ENCODE results near the gene ZBTB16.

ZBTB16 gene

GRCh38 chr11:114243461-114244372, 184.2 kb downstream of the ZBTB16 start:
- no peak for DNase-seq (ENCODE audit: low read depth, low spot score)

GRCh38 chr11:114244726-114245394, 185.3 kb downstream of the ZBTB16 start:
- no peak for DNase-seq (ENCODE audit: low read depth, low spot score)

GRCh38 chr11:114246321-114247069, 187.0 kb downstream of the ZBTB16 start:
- no peak for DNase-seq (ENCODE audit: low read depth, low spot score)

GRCh38 chr11:114247070-114247789, 187.7 kb downstream of the ZBTB16 start:
- no peak for DNase-seq (ENCODE audit: low read depth, low spot score)

- DNase-seq (ENCODE audit: low read depth, low spot score): no peak
Observed at GRCh38 chr11:114250180-114250579, 190.7 kb downstream of the ZBTB16 start.

GRCh38 chr11:114250993-114251814, 191.7 kb downstream of the ZBTB16 start:
- no peak for DNase-seq (ENCODE audit: low read depth, low spot score)

- DNase-seq (ENCODE audit: low read depth, low spot score): no peak
Observed at GRCh38 chr11:114251815-114252337, 192.4 kb downstream of the ZBTB16 start.

- DNase-seq (ENCODE audit: low read depth, low spot score): no peak
Observed at GRCh38 chr11:114252767-114253166, 193.3 kb downstream of the ZBTB16 start.

GRCh38 chr11:114253771-114254170, 194.3 kb downstream of the ZBTB16 start:
- DNase-seq (ENCODE audit: low read depth, low spot score): no peak

- DNase-seq (ENCODE audit: low read depth, low spot score): no peak
Observed at GRCh38 chr11:114254571-114255146, 195.1 kb downstream of the ZBTB16 start.

GRCh38 chr11:114255289-114255688, 195.8 kb downstream of the ZBTB16 start:
- no peak for DNase-seq (ENCODE audit: low read depth, low spot score)

- no peak for DNase-seq (ENCODE audit: low read depth, low spot score)
Observed at GRCh38 chr11:114256176-114256966, 196.9 kb downstream of the ZBTB16 start.

- DNase-seq (ENCODE audit: low read depth, low spot score): no peak
Observed at GRCh38 chr11:114256967-114257286, 197.4 kb downstream of the ZBTB16 start.

GRCh38 chr11:114257621-114258558, 198.4 kb downstream of the ZBTB16 start:
- no peak for DNase-seq (ENCODE audit: low read depth, low spot score)

- no peak for DNase-seq (ENCODE audit: low read depth, low spot score)
Observed at GRCh38 chr11:114258696-114259095, 199.2 kb downstream of the ZBTB16 start.

GRCh38 chr11:114259124-114259526, 199.6 kb downstream of the ZBTB16 start:
- DNase-seq (ENCODE audit: low read depth, low spot score): no peak

- DNase-seq (ENCODE audit: low read depth, low spot score): no peak
Observed at GRCh38 chr11:114259551-114259983, 200.1 kb downstream of the ZBTB16 start.

GRCh38 chr11:114260077-114260476, 200.6 kb downstream of the ZBTB16 start:
- no peak for DNase-seq (ENCODE audit: low read depth, low spot score)

Measured in activated naive CD8-positive, alpha-beta T cell treated with anti-CD3 and anti-CD28 coated beads, Interleukin-2, amount 50 U/mL, for 16 hours (primary cell).